Ishikawa (cell line): ENCODE measurements around the gene PALLD.

Experiments
- REST ChIP-seq: IDR thresholded peaks from 2 replicates; pipeline ENCODE4 v1.6.1; 2012; ENCODE audit warnings: low read depth, mild to moderate bottlenecking
- YY1 ChIP-seq: IDR thresholded peaks from 2 replicates; pipeline ENCODE4 v1.6.1; 2012; ENCODE audit warnings: low read depth

- TF ChIP-seq YY1 (no peak), REST (no peak)
These were observed 11.5 kb upstream of the PALLD start for GRCh38 chr4:168485156-168485910.
